AG04450 (cell line): ENCODE data around the gene ALPL. TPM values are rescaled to one million over a fixed set of nuclear protein-coding genes. Genes with fewer than 3 reads are reported as not detected.
A peak's percentile ranks its signal among the peaks of the same experiment; 100 is the strongest.

Experiments used
- CTCF ChIA-PET: fragments of 300-600, 350-600 bp; formaldehyde crosslinking; extraction: SDS; loops from one replicate; lab custom pipeline; 2022; ENCODE audit warnings: antibody characterized with exemption, inconsistent platforms; lab: Charles Lee
- POLR2A ChIA-PET: fragments of 350-600 bp; formaldehyde crosslinking; extraction: SDS; loops from one replicate; lab custom pipeline; 2021; ENCODE audit warnings: antibody characterized with exemption, inconsistent platforms; lab: Yijun Ruan, JAX
- DNase-seq: peaks from one replicate; pipeline ENCODE4 v3.0.0-alpha.2; 2011; ENCODE audit warnings: low read depth, low spot score
- H3K27ac ChIP-seq: one replicate; pipeline ENCODE4 v1.5.1; 2012; ENCODE audit warnings: low read depth, low read length, control low read depth
- H3K27me3 ChIP-seq: one replicate; pipeline ENCODE4 v1.6.0; 2012; ENCODE audit warnings: low read length; ENCODE audit not compliant: control insufficient read depth, insufficient read depth
- H3K4me3 ChIP-seq: 2 replicates; pipeline ENCODE4 v1.5.1; 2011; ENCODE audit warnings: mild to moderate bottlenecking, low read depth, low read length, control low read depth
- H3K9me3 ChIP-seq: 2 replicates; pipeline ENCODE4 v1.5.1; 2012; ENCODE audit warnings: low read length; ENCODE audit not compliant: control insufficient read depth, insufficient read depth
- polyA plus RNA-seq: library from polyadenylated mRNA; depleted of rRNA; stranded (reverse); fragments of >200 nt; gene quantifications from 2 replicates; pipeline ENCODE4 v1.2.3, GENCODE V29; 2011
- TF ChIP-seq, protein P1 (sequence below): IDR thresholded peaks from 2 replicates; pipeline ENCODE4 v1.5.1; 2011; ENCODE audit warnings: low read depth, low read length, control low read depth, inconsistent platforms

The ALPL gene
- polyA plus RNA-seq, 1 experiment: 1.8 TPM

DNA sequence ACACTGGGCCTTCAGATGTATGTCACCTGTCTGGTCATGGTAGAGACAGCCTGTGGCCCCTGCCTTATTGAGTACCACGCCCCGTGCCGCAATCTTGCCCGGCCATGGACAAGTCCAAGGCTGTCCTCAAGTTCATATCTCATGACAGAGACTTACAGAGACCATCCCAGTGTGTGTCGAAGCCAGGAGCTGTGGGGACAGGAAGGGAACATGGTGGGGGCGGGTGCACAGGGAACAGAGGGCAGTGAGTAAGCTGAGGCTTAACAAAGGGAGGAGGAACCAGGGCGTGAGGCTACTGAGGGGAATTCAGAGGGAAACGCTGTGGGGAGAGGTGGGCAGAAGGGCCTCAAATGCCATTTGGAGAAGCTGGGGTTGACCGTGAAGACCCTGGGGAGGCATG lies 75.8 kb downstream of the ALPL start:
- no peaks in the 10 kb centered on the region for H3K9me3 ChIP-seq
- TF ChIP-seq, protein P1, sequence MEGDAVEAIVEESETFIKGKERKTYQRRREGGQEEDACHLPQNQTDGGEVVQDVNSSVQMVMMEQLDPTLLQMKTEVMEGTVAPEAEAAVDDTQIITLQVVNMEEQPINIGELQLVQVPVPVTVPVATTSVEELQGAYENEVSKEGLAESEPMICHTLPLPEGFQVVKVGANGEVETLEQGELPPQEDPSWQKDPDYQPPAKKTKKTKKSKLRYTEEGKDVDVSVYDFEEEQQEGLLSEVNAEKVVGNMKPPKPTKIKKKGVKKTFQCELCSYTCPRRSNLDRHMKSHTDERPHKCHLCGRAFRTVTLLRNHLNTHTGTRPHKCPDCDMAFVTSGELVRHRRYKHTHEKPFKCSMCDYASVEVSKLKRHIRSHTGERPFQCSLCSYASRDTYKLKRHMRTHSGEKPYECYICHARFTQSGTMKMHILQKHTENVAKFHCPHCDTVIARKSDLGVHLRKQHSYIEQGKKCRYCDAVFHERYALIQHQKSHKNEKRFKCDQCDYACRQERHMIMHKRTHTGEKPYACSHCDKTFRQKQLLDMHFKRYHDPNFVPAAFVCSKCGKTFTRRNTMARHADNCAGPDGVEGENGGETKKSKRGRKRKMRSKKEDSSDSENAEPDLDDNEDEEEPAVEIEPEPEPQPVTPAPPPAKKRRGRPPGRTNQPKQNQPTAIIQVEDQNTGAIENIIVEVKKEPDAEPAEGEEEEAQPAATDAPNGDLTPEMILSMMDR: no peak
- no peak overlapping the region for H3K4me3 ChIP-seq
- POLR2A ChIA-PET: no interaction called here
- DNase-seq: no peak
- CTCF ChIA-PET: interaction anchor here (0.9 to 1.2 kb wide), 2 partner anchors 11 to 216 kb away, joined by 3 to 4 read pairs; no protein-coding TSS in a partner anchor
- peaks cover 6% of the 10 kb centered on the region for H3K27me3 ChIP-seq
- no peak overlapping the region for H3K27ac ChIP-seq

DNA sequence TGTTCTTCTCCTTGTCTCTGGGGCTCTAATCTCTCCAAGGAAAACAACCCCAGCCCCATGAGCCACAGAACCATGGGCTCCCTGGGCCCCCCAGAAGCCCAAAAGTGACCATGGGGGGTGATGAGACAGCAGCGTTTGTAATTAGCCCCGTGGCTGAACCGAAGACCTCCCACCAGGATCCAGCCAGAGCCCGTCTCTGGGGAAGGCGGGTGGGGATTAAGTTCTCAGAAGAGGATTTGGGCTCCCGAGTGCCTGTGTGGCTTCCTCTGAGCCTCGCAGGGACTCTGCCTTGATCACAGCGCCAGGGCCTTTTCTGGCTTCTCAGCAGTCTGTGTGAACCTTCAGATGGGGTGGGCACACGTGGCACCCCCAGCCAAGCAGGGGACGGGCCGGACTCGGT lies 77.0 kb downstream of the ALPL start:
- ChIA-PET POLR2A (no interaction called here), CTCF (interaction anchor here (1.2 kb wide), 1 partner anchor 217 kb away, joined by 4 read pairs; no protein-coding TSS in a partner anchor)
- Histone ChIP-seq H3K4me3 (no peak overlapping the region), H3K27ac (no peak overlapping the region), H3K27me3 (peaks cover 6% of the 10 kb centered on the region), H3K9me3 (no peaks in the 10 kb centered on the region)
- no peak for DNase-seq
- TF ChIP-seq, protein P1: no peak

DNA sequence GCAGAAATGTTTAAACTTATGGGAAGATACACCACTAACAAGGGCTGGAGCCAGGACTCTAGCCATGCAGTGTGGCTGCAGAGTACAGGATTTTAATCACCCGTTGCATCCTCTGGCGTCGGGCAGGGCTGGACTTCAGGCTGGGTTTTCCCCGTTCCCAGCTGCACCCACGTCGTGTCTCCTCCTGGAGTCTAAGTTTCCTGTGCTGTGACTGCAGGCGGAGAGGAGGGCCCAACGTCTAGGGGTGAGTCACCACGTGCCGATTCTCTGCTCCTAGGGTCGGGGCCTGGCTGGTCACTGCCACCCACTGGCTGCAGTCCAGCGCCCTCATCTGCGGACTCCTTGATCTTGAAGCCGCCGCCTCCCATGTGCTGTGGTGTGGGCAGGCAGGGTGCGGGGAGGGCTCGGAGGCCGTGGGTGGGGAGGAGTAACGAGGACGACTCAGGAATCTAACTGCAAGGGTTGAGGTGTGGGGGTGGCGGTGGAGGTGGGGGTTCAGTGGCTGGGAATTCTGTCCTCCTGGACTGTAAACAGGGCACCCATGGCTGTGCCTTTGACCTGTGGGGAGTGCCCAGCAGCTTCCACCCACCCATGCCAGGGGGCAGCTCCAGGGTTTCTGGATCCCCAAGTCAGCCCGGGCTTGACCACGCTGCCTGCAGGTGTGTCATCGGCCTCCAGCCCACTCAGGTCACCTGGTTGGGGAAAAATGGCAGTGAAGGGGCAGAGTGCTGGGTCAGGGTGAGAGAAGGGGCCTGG lies 77.8 kb downstream of the ALPL start:
- no peak overlapping the region for H3K27ac ChIP-seq
- POLR2A ChIA-PET: no interaction called here
- H3K27me3 ChIP-seq: peaks cover 9% of the 10 kb centered on the region
- CTCF ChIA-PET: interaction anchor here (0.5 kb wide), 1 partner anchor 47 kb away, joined by 3 read pairs; no protein-coding TSS in a partner anchor
- H3K9me3 ChIP-seq: no peaks in the 10 kb centered on the region
- no peak overlapping the region for H3K4me3 ChIP-seq
- DNase-seq: peak; percentile 44
- TF ChIP-seq, protein P1: no peak

DNA sequence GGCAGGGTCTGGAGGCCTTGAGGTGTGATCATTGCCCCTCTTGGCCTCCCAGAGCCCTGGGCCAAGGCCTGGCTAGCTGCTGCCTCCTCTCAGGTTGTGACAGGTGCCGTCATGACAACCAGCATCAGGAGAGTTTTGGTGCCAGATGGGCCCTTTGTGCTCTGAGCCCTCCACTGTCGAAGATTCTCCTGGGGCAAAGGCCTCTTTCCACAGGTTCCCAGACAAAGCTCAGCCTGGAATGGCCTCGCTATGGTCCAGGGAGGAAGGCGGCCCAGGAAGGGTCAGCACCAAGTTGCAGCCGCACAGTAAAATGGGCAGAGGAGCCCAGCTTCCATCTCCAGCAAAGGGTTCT lies 78.4 kb downstream of the ALPL start:
- ChIA-PET POLR2A (no interaction called here), CTCF (interaction anchor here (0.5 kb wide), 1 partner anchor 48 kb away, joined by 3 read pairs; no protein-coding TSS in a partner anchor)
- H3K27me3 ChIP-seq: peaks cover 10% of the 10 kb centered on the region
- TF ChIP-seq, protein P1: no peak
- no peak overlapping the region for H3K4me3 ChIP-seq
- no peak for DNase-seq
- H3K27ac ChIP-seq: no peak overlapping the region
- H3K9me3 ChIP-seq: no peaks in the 10 kb centered on the region

DNA sequence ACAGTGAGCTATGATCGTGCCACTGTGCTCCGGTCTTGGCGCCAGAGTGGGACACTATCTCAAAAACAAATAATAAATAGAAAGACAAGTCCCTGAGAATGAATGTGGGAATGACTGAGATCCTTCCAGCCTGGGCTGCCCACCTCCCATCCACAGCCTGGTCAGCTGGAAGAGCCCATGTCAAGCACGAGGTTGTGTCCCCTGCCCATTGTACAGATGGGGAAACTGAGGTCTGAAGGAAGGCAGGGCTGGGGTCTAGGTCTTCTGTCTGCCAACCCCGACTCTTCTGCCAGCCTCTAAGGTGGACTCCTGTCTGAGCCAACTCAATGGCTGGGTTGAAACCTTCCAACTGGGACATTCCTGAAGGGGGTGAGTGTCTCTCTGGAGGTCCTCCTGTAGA lies 80.4 kb downstream of the ALPL start:
- no peak for DNase-seq
- TF ChIP-seq, protein P1: no peak
- Histone ChIP-seq H3K9me3 (no peaks in the 10 kb centered on the region), H3K27me3 (peaks cover 12% of the 10 kb centered on the region), H3K27ac (no peak overlapping the region), H3K4me3 (no peak overlapping the region)
- ChIA-PET CTCF (no interaction called here), POLR2A (no interaction called here)
